ENCODE measurements around the gene ELOB.

Gene ELOB

GRCh38 chr16:2766430-2767139, 10.5 kb downstream of the ELOB start:
- no peak for DNase-seq

DNA sequence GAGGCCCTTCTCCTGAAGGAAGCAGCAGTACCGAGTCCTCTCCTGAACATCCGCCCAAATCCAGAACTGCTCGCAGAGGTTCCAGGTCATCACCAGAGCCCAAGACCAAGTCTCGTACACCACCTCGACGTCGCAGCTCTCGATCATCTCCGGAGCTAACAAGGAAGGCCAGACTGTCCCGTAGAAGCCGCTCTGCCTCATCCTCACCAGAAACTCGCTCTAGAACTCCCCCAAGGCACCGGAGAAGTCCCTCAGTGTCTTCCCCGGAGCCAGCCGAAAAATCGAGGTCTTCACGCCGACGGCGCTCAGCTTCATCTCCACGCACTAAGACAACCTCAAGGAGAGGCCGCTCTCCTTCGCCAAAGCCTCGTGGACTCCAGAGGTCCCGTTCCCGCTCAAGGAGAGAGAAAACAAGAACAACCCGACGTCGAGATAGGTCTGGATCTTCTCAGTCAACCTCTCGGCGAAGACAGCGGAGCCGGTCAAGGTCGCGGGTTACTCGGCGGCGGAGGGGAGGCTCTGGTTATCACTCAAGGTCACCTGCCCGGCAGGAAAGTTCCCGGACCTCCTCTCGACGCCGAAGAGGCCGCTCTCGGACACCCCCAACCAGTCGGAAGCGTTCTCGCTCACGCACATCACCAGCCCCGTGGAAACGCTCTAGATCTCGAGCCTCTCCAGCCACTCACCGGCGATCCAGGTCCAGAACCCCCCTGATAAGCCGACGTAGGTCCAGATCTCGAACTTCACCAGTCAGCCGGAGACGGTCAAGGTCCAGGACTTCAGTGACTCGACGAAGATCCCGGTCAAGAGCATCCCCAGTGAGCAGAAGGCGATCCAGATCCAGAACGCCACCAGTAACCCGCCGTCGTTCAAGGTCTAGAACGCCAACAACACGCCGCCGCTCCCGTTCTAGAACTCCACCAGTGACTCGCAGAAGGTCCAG, 11.3 kb downstream of the ELOB start:
- no peak for DNase-seq

DNA sequence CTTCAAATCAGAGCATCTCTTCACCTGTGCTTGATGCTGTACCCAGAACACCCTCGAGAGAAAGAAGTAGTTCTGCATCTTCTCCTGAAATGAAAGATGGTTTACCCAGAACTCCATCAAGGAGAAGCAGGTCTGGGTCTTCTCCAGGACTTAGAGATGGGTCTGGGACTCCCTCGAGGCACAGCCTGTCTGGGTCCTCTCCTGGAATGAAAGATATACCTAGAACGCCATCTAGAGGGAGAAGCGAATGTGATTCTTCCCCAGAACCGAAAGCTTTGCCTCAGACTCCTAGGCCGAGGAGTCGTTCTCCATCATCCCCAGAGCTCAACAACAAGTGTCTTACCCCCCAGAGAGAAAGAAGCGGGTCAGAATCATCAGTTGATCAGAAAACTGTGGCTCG, 12.4 kb downstream of the ELOB start:
- DNase-seq = no peak

- DNase-seq = no peak
Measured at GRCh38 chr16:2763173-2763572, 13.9 kb downstream of the ELOB start.

DNA sequence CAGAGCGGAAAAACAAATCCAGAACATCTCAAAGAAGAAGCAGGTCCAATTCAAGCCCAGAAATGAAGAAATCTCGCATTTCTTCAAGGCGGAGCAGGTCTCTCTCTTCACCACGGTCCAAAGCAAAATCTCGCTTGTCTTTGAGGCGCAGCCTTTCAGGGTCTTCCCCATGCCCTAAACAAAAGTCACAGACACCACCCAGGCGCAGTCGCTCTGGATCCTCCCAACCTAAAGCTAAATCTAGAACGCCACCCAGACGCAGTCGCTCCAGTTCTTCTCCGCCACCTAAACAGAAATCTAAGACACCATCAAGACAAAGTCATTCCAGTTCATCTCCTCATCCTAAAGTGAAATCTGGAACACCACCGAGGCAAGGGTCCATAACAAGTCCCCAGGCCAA, 14.4 kb downstream of the ELOB start:
- no peak for DNase-seq

- DNase-seq = no peak
Measured at GRCh38 chr16:2761886-2762583, 15.0 kb downstream of the ELOB start.

DNA sequence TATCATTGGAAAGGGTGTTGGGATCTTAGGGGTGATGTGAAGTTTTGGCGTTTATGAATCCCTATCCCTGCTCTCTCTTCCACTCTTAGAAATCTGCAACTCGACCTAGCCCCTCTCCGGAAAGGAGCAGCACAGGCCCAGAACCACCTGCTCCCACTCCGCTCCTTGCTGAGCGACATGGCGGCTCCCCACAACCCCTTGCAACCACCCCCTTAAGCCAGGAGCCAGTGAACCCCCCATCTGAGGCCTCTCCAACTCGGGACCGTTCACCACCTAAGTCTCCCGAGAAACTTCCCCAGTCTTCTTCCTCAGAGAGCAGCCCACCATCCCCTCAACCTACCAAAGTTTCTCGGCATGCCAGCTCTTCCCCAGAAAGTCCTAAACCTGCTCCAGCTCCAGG, 15.6 kb downstream of the ELOB start:
- DNase-seq = no peak

DNA sequence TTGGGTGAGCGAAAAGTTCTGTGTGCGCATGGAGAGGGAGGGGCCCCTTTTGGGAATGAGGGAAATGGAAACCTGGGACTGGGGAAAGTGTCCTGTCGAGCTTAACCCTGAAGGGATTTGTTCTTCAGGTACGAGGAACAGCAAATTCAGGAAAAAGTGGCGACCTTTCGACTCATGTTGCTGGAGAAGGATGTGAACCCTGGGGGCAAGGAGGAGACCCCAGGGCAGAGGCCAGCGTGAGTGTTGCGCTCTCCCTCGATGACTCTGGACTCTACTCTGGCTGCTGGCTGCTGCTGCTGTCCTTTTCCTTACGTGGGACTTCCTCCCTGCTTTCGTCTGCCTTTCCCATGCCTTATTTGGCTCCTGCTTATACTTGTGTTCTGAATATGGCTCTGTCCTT, 19.7 kb downstream of the ELOB start:
- DNase-seq = no peak

GRCh38 chr16:2756288-2757015, 20.6 kb downstream of the ELOB start:
- DNase-seq = no peak

DNA sequence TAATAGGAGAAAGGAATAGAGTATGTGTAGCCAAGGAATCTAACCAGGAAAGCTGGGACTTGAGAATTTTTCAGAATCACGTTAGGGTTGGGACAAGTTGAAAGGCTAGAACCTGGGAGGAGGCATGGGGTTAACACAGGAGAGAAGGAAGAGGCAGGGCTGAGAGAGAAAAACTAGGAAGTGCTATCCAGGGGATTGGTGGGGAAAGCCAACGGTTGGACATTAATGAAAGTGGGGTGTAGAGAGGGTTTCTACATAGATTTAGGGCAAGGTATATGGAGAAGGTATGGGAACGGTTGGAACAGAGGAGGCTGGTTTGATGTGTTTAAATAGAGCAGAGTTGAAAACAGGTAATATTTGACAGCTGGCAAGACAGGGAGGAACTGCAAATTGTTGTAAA, 21.9 kb downstream of the ELOB start:
- DNase-seq = no peak

- DNase-seq = no peak
Measured at GRCh38 chr16:2753733-2754020, 23.4 kb downstream of the ELOB start.

- DNase-seq = peak; percentile 48
Measured at GRCh38 chr16:2752850-2753732, 24.0 kb downstream of the ELOB start.

GRCh38 chr16:2752035-2752849, 24.8 kb downstream of the ELOB start, which contains the start of gene SRRM2:
SRRM2 (plus strand) TSS chr16:2752638; CDS start chr16:2756365, 3,727 bp downstream.
- DNase-seq = peak; percentile 88

- DNase-seq = no peak
Measured at GRCh38 chr16:2751577-2752034, 25.5 kb downstream of the ELOB start.

DNA sequence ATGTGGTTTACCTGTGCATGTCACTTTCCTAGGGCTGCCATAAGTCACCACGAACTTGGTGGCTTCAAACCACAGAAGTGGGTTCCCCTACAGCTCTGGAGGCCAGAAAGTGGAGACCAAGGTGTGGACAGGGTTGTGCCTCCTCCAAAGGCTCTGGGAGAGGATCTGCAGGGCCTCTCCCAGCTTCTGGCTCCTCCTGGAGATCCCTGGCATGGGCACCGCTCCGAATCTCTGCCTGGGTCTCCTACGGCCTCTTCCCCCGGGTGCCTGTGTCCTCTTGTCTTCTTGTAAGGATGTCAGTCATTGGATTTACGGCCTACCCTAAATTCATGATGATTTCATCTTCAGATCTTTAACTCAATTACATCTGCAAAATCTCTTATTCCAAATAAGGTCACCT, 27.1 kb downstream of the ELOB start:
- DNase-seq = no peak

- no peak for DNase-seq
Measured at GRCh38 chr16:2749476-2749875, 27.6 kb downstream of the ELOB start.

GRCh38 chr16:2748757-2749455, 28.2 kb downstream of the ELOB start:
- DNase-seq = no peak

DNA sequence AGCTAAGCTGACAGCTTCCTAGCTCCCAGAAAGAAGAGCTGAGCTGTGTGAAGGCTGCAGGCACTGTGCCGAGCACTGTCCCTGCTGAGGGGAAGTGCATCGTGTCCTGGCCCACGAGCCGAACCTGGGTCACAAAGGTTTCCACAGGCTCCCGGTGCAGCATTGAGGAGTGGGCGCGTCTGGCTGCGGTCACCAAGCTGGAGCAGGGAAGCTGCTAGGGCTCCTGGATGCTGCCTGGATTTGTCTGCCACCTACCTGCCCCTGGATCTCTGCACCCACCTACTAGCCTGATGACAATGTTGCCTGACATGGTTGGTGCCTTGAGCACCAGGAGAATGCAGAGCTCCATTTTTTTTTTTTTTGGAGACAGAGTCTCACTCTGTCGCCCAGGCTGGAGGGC, 31.1 kb downstream of the ELOB start:
- DNase-seq = no peak

GRCh38 chr16:2745116-2745890, 31.8 kb downstream of the ELOB start:
- DNase-seq = no peak
